Liver (tissue), 9 donors: ENCODE measurements around the gene OR51A2. TPM values are rescaled to one million over a fixed set of nuclear protein-coding genes. Genes with fewer than 3 reads are reported as not detected.
"Not testable (repeated sequence)": the region's sequence is repeated elsewhere in the genome, so short reads cannot be mapped to it uniquely, and the experiment has no call there.

Source experiments
- DNase-seq: peaks from one replicate; pipeline ENCODE4 v3.0.0-alpha.2; 2017; ENCODE audit warnings: low spot score
- H3K27ac ChIP-seq, 2 donors: one replicate each; pipeline ENCODE4 v1.7.0; 2013; ENCODE audit warnings: inconsistent platforms in 2 of 2, low read length in 2 of 2, control low read depth in 1 of 2, low read depth in 1 of 2, mild to moderate bottlenecking in 1 of 2
- H3K27me3 ChIP-seq, 4 donors: one replicate each; pipeline versions ENCODE4 v1.6.1 to v1.7.0; 2013; ENCODE audit warnings: low read length in 3 of 4, inconsistent platforms in 1 of 4, mild to moderate bottlenecking in 1 of 4, moderate library complexity in 1 of 4; ENCODE audit not compliant: control insufficient read depth in 4 of 4, insufficient read depth in 4 of 4
- H3K36me3 ChIP-seq, 4 donors: one replicate each; pipeline versions ENCODE4 v1.6.1 to v1.7.0; 2013; ENCODE audit warnings: low read length in 3 of 4, mild to moderate bottlenecking in 3 of 4, low read depth in 1 of 4, moderate library complexity in 1 of 4; ENCODE audit not compliant: control insufficient read depth in 4 of 4, insufficient read depth in 3 of 4
- H3K4me1 ChIP-seq, 4 donors: one replicate each; pipeline versions ENCODE4 v1.6.1 to v1.7.0; 2013; ENCODE audit warnings: low read length in 3 of 4, mild to moderate bottlenecking in 3 of 4, moderate library complexity in 1 of 4; ENCODE audit not compliant: control insufficient read depth in 4 of 4, insufficient read depth in 4 of 4
- H3K4me3 ChIP-seq, 3 donors: one replicate each; pipeline versions ENCODE4 v1.6.1 to v1.7.0; 2013; ENCODE audit warnings: low read length in 3 of 3, control low read depth in 1 of 3, low read depth in 1 of 3, mild to moderate bottlenecking in 1 of 3
- H3K9ac ChIP-seq, 2 donors: one replicate each; pipeline ENCODE4 v1.7.0; 2013; ENCODE audit warnings: low read length in 2 of 2, mild to moderate bottlenecking in 2 of 2, moderate library complexity in 2 of 2, control low read depth in 1 of 2, low read depth in 1 of 2
- H3K9me3 ChIP-seq, 4 donors: one replicate each; pipeline versions ENCODE4 v1.6.1 to v1.7.0; 2013; ENCODE audit warnings: low read length in 3 of 4; ENCODE audit not compliant: control insufficient read depth in 4 of 4
- ATF3 ChIP-seq: IDR thresholded peaks from 2 replicates; pipeline ENCODE4 v1.6.1; 2016; ENCODE audit warnings: antibody characterized with exemption
- CTCF ChIP-seq: fragments of 150-350 bp; IDR thresholded peaks from 2 replicates; pipeline ENCODE4 v1.5.1; 2017; ENCODE audit warnings: improper control_type of control experiment, low read depth, low read length; ENCODE audit not compliant: missing input control
- EGR1 ChIP-seq, 2 donors: IDR thresholded peaks; 2 replicates each; pipeline ENCODE4 v1.6.1; 2016 to 2018; ENCODE audit warnings: antibody characterized with exemption in 2 of 2, low read depth in 2 of 2
- FOXA1 ChIP-seq: IDR thresholded peaks from 2 replicates; pipeline ENCODE4 v1.6.1; 2016; ENCODE audit warnings: antibody characterized with exemption
- FOXA2 ChIP-seq: IDR thresholded peaks from 2 replicates; pipeline ENCODE4 v1.6.1; 2016; ENCODE audit warnings: antibody characterized with exemption
- GABPA ChIP-seq, 2 donors: IDR thresholded peaks in 1 of 2; conservative IDR thresholded peaks in 1 of 2; 2 replicates each; pipeline ENCODE4 v1.6.1; 2016; ENCODE audit warnings: antibody characterized with exemption in 2 of 2, mild to moderate bottlenecking in 1 of 2, moderate library complexity in 1 of 2
- HNF4A ChIP-seq, 2 donors: conservative IDR thresholded peaks; 2 replicates each; pipeline ENCODE4 v1.6.1; 2016; ENCODE audit warnings: antibody characterized with exemption in 2 of 2, mild to moderate bottlenecking in 2 of 2
- HNF4G ChIP-seq: IDR thresholded peaks from 2 replicates; pipeline ENCODE4 v1.6.1; 2016; ENCODE audit warnings: antibody characterized with exemption
- JUND ChIP-seq, 2 donors: IDR thresholded peaks; 2 replicates each; pipeline ENCODE4 v1.6.1; 2016; ENCODE audit warnings: antibody characterized with exemption in 2 of 2
- RAD21 ChIP-seq, 2 donors: IDR thresholded peaks; 2 replicates each; pipeline ENCODE4 v1.6.1; 2016; ENCODE audit warnings: antibody characterized with exemption in 2 of 2, mild to moderate bottlenecking in 2 of 2
- REST ChIP-seq: IDR thresholded peaks from 2 replicates; pipeline ENCODE4 v1.6.1; 2016; ENCODE audit warnings: antibody characterized with exemption, mild to moderate bottlenecking
- SP1 ChIP-seq: IDR thresholded peaks from 2 replicates; pipeline ENCODE4 v1.6.1; 2018; ENCODE audit warnings: antibody characterized with exemption, mild to moderate bottlenecking
- YY1 ChIP-seq: IDR thresholded peaks from 2 replicates; pipeline ENCODE4 v1.6.1; 2016; ENCODE audit warnings: antibody characterized with exemption, mild to moderate bottlenecking
- ZBTB33 ChIP-seq: IDR thresholded peaks from 2 replicates; pipeline ENCODE4 v1.6.1; 2016; ENCODE audit warnings: antibody characterized with exemption
- WGBS: extraction: QIAGEN DNeasy Blood & Tissue Kit; methylation state at CpG from one replicate; pipeline ENCODE4 v1.1.7; 2013; 5-methylcytosine and 5-hydroxymethylcytosine counted together
- polyA plus RNA-seq, 2 donors: library from polyadenylated mRNA; stranded (reverse) in 1 of 2; unstranded in 1 of 2; fragments of 200-250 nt in 1 of 2; fragments of >200 nt in 1 of 2; fragmentation: Nextera tagmentation in 1 of 2; extraction: Ambion mirVana in 1 of 2; gene quantifications; one replicate each; pipeline versions ENCODE4 v1.2.1 to v1.2.3, GENCODE V29; 2013 to 2015
- total RNA-seq, 2 donors: library from RNA; depleted of rRNA; stranded (reverse); fragments of >200 nt; gene quantifications; one replicate each; pipeline ENCODE4 v1.2.3, GENCODE V29; 2014
- donor health status: healthy.
- donor health status: healthy.
- donor health status: healthy.
- donor health status: healthy.
- donor health status: healthy.

OR51A2 gene
- not detected for total RNA-seq
- not detected for polyA plus RNA-seq

- not testable (repeated sequence) for H3K4me3 ChIP-seq, H3K4me1 ChIP-seq, H3K9me3 ChIP-seq, H3K27me3 ChIP-seq, H3K36me3 ChIP-seq, DNase-seq, H3K27ac ChIP-seq, H3K9ac ChIP-seq
- 64% methylated on average over 2 of the region's 2 CpGs for WGBS
Observed at GRCh38 chr11:4955613-4956012, at the start of gene OR51A2. Gene OR51A2 (minus strand): TSS chr11:4955713. CDS start chr11:4955713, 0 bp downstream.

GRCh38 chr11:5004424-5005274 lies 49.1 kb upstream of the OR51A2 start:
- WGBS: 34% methylated on average over 6 of the region's 6 CpGs

GRCh38 chr11:4994551-4994950 lies 39.0 kb upstream of the OR51A2 start, which contains the start of gene OR51L1:
Gene OR51L1 (plus strand): TSS chr11:4994851. CDS start chr11:4998983, 4,132 bp downstream.
- WGBS: 75% methylated on average over 2 of the region's 2 CpGs
- no peak for DNase-seq
- H3K9me3 ChIP-seq: no peaks in the 10 kb centered on the region
- no peak within 1 kb of the TSS for H3K27ac ChIP-seq
- H3K36me3 ChIP-seq: no peaks in the 10 kb centered on the region
- no peaks in the 10 kb centered on the region for H3K4me1 ChIP-seq
- H3K9ac ChIP-seq: no peak within 1 kb of the TSS
- H3K4me3 ChIP-seq: no peak within 1 kb of the TSS
- peaks cover 0 to 2% (median under 1%) of the 10 kb centered on the region in 4 donors for H3K27me3 ChIP-seq
- TF ChIP-seq RAD21 (IDR thresholded peaks at IDR 0.05) (no peak), FOXA1 (no peak), ATF3 (no peak), EGR1 (IDR thresholded peaks at IDR 0.05; ENCODE audit: low read depth in 2 of 2) (no peak), JUND (IDR thresholded peaks at IDR 0.05) (no peak), YY1 (no peak), CTCF (no peak), HNF4G (no peak), ZBTB33 (no peak), HNF4A (conservative IDR thresholded peaks at IDR 0.05) (no peak), GABPA (IDR thresholded peaks at IDR 0.05 in 1 of 2, conservative IDR thresholded peaks at IDR 0.05 in 1 of 2) (no peak), SP1 (no peak), REST (no peak)

More at GRCh38 chr11:5004424-5005274, 49.1 kb upstream of the OR51A2 start:
- H3K27ac ChIP-seq: no peak overlapping the region
- no peaks in the 10 kb centered on the region for H3K9me3 ChIP-seq
- H3K27me3 ChIP-seq: peaks cover 0 to 5% (median 1%) of the 10 kb centered on the region in 4 donors
- no peak overlapping the region for H3K4me3 ChIP-seq
- TF ChIP-seq CTCF: peak; percentile 57
- peak; percentile 80 for TF ChIP-seq RAD21 (IDR thresholded peaks at IDR 0.05)
- no peak for TF ChIP-seq FOXA2
- no peaks in the 10 kb centered on the region for H3K36me3 ChIP-seq
- H3K9ac ChIP-seq: no peak overlapping the region
- DNase-seq: peak; percentile 43
- no peaks in the 10 kb centered on the region for H3K4me1 ChIP-seq
